Memory B cell (primary cell): ENCODE measurements around the gene METTL21C.

Experiments used
- ATAC-seq: fragments of 150-1000 bp; cut with Tn5 transposase; 2 replicates; pipeline ENCODE4 v1.10.0; 2021; ENCODE audit warnings: low read depth, mild to moderate bottlenecking, moderate library complexity
- DNase-seq, 2 donors: peaks; one replicate each; pipeline ENCODE4 v3.0.0; 2022; ENCODE audit warnings: low spot score in 2 of 2
- H3K27ac Mint-ChIP-seq: one replicate; pipeline ENCODE4 v1.8.0; 2022; ENCODE audit warnings: mild to moderate bottlenecking, moderate library complexity, mixed read lengths
- H3K27me3 Mint-ChIP-seq: one replicate; pipeline ENCODE4 v1.8.0; 2022; ENCODE audit warnings: mixed read lengths
- H3K36me3 Mint-ChIP-seq: one replicate; pipeline ENCODE4 v1.8.0; 2022; ENCODE audit warnings: mild to moderate bottlenecking, mixed read lengths
- H3K4me1 Mint-ChIP-seq: one replicate; pipeline ENCODE4 v1.8.0; 2022; ENCODE audit warnings: mixed read lengths
- H3K4me3 Mint-ChIP-seq: one replicate; pipeline ENCODE4 v1.8.0; 2022; ENCODE audit warnings: mild to moderate bottlenecking, moderate library complexity, mixed read lengths
- H3K9me3 Mint-ChIP-seq: one replicate; pipeline ENCODE4 v1.8.0; 2022; ENCODE audit warnings: mixed read lengths

METTL21C gene

DNA sequence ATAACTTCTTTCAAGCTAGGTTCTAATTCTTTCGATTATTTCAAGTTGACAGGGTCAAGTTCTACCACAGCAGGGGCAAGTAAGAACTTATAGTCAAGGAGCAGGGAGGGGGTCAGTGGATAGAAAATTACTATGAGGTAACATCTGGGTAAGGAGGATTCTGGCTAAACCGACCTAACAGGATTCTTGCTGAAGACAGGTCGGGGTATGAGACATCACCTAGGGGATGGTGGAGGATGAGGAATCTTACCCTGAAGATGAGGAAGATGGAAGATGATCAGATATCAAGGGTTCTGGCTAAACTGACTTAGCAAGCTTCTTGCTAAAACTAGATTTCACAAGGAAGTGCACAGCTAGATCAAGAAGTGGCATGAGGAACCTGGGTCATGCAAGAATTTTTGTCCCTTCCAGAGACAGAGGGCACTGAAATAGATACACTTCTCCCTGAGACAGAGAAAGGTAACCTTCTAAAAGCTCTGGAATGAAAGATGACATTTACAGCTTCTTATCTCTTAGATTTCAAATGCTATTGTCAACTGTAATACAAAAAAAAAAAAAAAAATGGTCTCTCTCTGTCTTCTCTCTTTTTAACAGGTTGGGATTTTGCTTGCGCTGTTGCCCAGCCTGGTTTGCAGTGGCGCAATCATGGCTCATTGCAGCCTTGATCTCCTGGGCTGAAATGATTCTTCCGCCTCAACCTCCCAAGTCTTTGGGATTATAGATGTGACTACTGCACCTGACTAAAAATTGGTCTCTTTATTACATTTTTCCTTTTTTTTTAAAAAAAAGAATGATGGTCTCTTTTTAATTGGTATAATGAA, 9.6 kb upstream of the METTL21C start:
- Mint-ChIP-seq H3K27me3 (peaks cover 16% of the 10 kb centered on the region), H3K36me3 (no peaks in the 10 kb centered on the region), H3K4me1 (no peaks in the 10 kb centered on the region), H3K27ac (no peak overlapping the region), H3K9me3 (peaks cover 4% of the 10 kb centered on the region), H3K4me3 (no peak overlapping the region)
- no peak for DNase-seq
- ATAC-seq: no peak

DNA sequence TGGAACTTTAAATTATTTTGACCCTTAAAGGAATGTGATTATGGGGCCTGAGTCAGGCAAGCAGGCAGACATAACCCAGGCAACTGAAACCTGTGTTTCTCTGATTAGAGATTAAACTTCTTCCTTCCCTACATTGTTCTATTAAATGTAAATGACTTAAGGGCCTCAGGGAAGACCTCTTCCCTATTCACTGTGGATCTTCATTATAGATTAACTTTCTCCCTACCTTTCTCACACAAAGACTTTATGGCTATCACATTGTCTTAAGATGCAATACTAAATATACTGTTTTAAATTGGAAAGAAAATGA, 8.8 kb upstream of the METTL21C start:
- Mint-ChIP-seq H3K36me3 (no peaks in the 10 kb centered on the region), H3K9me3 (no peaks in the 10 kb centered on the region), H3K27ac (no peak overlapping the region), H3K4me1 (no peaks in the 10 kb centered on the region), H3K27me3 (peaks cover 14% of the 10 kb centered on the region), H3K4me3 (no peak overlapping the region)
- DNase-seq (no peak), ATAC-seq (no peak)

DNA sequence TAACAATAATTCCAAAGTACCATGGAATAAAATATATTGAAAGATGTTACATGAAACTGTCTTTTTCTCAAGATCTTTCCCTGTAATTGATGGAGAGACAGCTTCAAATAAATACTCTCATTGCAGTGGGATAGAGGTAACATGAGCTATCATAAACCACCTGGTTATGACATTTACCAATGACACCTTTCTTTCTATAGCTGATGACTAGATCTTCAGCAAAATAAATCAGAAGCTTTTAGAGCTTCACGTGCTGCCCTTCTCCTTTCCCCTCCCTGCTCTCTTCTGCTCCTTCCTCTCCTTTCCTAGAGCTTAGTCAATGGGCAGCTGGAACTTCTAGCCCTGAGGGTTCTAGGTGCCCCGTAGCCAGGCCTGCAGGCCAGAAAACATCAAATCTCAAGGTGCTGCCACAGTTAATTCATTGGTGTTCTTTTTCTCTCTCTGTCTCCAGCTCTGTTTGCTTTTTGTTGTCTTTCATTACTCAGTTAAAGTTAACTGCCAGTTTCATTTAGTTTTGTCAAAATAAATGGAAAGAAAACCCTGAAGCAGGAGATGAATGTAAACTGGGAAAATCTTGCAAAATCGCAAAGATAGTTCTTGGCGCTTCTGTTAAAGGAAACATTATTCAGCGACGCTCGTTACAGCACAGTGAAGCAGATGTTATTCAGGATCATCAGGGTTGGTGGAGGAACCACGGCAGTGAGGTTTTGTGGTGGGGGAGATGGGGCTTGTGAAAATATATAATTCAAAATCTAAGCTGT, 8.3 kb upstream of the METTL21C start:
- Mint-ChIP-seq H3K4me1 (no peaks in the 10 kb centered on the region), H3K27me3 (peaks cover 17% of the 10 kb centered on the region), H3K4me3 (no peak overlapping the region), H3K36me3 (no peaks in the 10 kb centered on the region), H3K27ac (no peak overlapping the region), H3K9me3 (peaks cover 4% of the 10 kb centered on the region)
- ATAC-seq (no peak), DNase-seq (no peak)

DNA sequence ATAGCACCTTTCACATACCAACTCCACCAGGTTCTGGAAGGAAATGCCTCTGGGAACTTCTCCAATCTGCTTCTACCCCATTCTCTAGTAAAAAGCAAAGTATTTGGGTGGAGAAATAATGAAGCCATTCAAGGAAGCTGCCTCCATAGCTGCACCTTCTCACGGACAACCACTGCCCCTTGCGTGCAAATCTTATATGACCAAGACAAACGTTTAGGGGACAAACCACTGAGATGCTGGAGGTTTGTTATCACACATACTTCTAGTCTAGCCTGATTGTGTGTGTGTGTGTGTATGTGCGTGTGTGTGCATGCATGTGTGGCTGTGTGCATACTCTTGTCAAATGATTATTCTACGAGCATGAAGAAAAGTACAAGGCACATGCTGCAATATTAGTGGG, 6.5 kb upstream of the METTL21C start:
- ATAC-seq: no peak
- Mint-ChIP-seq H3K27ac (no peak overlapping the region), H3K27me3 (peaks cover 17% of the 10 kb centered on the region), H3K9me3 (peaks cover 4% of the 10 kb centered on the region), H3K4me1 (no peaks in the 10 kb centered on the region), H3K4me3 (no peak overlapping the region), H3K36me3 (no peaks in the 10 kb centered on the region)
- no peak for DNase-seq

DNA sequence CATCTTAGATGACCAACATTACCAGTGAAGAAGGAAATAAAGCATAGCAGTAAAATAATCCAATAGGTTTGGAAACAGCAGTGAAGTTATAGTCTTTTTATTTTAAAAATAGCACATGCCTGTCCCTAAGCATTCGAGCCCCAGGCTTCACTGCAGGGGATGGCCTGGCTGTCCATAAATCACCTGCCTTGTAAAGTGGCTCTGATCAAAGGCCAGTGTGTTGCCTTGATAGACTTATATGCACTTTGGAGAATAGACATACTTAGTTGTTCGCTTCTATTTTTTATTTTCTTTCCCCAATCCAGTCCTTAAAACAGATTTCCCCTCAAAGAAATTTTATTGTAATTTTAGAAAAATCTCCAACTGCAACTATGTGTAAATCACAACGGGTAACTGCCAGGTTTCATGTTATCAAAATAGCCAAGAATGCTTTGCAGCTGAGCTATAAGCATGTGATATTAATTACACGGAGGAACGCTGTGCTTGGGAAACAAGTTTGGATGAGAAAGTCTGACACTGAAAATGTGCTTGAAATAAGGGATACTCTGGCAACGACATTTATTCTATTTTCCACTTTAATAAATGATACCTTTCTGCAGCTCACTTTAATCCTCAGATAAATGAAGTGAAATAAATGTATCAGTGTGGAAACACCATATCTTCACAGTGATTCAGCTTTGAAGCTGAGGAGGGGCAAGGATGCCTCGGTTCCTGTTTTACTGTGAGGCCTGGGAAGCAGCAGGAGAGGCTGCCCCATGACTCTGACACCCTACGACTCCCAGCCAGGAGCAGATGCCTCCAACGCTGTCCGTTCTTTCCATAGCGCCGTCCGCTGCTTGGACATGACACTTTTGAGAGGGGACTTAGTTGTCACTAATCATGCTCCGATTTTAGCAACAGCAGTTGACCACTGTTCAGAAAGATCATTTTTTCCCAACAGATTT, 5.5 kb upstream of the METTL21C start:
- peaks cover 4% of the 10 kb centered on the region for H3K9me3 Mint-ChIP-seq
- ATAC-seq: no peak
- peaks cover 19% of the 10 kb centered on the region for H3K27me3 Mint-ChIP-seq
- H3K4me1 Mint-ChIP-seq: no peaks in the 10 kb centered on the region
- H3K27ac Mint-ChIP-seq: no peak overlapping the region
- no peak overlapping the region for H3K4me3 Mint-ChIP-seq
- H3K36me3 Mint-ChIP-seq: no peaks in the 10 kb centered on the region
- no peak for DNase-seq

DNA sequence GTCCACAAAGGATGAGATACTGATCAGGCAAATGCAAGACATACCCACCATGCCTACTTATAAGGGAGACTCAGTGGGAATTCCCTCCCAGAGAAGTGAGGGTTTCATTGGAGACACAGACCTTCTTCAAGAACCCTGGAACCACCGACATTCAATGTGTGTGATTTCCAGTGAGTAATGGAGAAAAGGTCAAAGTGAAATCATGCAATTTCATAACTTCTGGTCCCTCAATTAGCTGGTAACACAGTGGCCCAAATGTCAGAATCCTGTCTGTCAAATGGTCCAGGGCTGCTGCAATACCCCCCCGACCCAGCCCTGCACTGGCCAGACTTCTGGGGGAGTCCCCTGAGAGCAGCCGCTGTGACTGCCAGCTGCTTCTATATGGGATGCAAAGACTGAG, 4.7 kb upstream of the METTL21C start:
- H3K4me3 Mint-ChIP-seq: no peak overlapping the region

DNA sequence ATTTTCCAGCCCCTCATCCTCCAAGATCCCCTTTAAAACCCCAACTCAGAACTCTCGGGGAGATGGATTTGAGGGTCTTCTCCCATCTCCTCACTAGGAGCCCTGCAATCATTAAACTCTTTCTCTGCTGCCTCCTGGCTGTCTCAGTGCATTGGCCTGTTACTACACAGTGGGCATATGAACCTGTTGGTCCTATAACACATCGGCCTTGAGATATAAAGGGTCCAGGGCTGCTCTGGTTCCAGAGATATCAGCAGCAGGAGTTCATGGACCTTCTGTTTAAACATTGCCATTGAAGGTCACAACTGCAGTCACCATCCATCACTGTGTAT, 3.8 kb upstream of the METTL21C start:
- Mint-ChIP-seq H3K4me1 (no peaks in the 10 kb centered on the region), H3K4me3 (no peak overlapping the region), H3K27me3 (peaks cover 23% of the 10 kb centered on the region), H3K36me3 (no peaks in the 10 kb centered on the region), H3K9me3 (peaks cover 4% of the 10 kb centered on the region), H3K27ac (no peak overlapping the region)
- ATAC-seq: no peak
- DNase-seq: no peak

More for the DNA sequence above, 4.7 kb upstream of the METTL21C start:
- H3K27ac Mint-ChIP-seq: no peak overlapping the region
- ATAC-seq: no peak
- H3K36me3 Mint-ChIP-seq: no peaks in the 10 kb centered on the region
- H3K27me3 Mint-ChIP-seq: peaks cover 22% of the 10 kb centered on the region
- peaks cover 4% of the 10 kb centered on the region for H3K9me3 Mint-ChIP-seq
- no peak for DNase-seq
- H3K4me1 Mint-ChIP-seq: no peaks in the 10 kb centered on the region

DNA sequence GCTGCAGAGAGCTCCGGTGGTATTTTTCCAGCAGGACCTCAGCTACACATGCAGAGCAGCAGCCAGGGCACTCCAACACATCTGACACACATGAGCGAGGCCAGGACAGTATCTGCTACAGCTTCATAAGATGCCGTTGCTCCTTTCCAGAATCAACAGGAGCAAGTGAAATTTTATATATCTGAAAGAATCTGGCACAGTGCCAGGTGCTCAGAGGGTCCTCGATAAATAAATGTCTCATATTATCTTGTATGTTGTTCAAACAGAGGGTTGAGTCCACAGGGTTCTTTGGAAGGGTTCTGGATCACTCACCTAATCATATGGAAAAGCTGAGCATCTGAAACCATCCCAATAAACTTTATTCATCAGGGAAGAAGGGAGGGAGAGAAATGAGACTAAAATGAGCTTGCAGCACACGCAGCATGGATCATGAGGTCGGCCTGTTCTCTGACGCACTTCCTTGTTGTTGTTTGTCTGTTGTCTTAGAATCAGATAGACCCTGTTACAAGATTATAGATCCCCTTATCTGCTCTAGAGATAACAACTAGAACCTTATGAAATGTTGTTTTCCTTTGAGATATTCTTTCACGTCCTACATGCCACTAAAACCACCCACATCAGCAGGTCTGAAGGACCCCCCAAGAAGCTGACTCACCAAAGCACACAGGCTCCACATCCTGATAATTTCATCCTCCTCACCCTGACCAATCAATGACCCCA, 3.2 kb upstream of the METTL21C start:
- H3K4me1 Mint-ChIP-seq: no peaks in the 10 kb centered on the region
- DNase-seq (no peak), ATAC-seq (no peak)
- H3K27ac Mint-ChIP-seq: no peak overlapping the region
- peaks cover 4% of the 10 kb centered on the region for H3K9me3 Mint-ChIP-seq
- no peaks in the 10 kb centered on the region for H3K36me3 Mint-ChIP-seq
- H3K4me3 Mint-ChIP-seq: no peak overlapping the region
- peaks cover 23% of the 10 kb centered on the region for H3K27me3 Mint-ChIP-seq

DNA sequence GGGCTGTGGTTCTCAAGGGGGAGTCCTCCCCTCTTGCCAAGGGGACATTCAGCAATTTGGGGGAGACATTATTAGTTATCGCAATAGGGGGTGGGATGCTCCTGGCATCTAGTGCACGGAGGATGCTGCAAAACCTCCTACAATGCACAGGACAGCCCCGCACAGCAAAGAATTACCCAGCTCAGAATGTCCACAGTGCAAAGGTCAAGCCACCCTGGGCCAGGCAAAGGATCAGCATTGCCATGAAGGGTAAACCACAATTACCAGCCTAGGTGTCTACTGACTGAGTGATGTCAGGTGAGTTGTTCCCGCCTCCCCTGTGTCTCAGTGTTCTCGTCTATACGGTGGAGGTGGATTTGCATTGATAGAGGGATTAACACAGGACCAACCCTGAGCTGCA, 2.4 kb upstream of the METTL21C start:
- H3K9me3 Mint-ChIP-seq: peaks cover 4% of the 10 kb centered on the region
- no peaks in the 10 kb centered on the region for H3K36me3 Mint-ChIP-seq
- no peak overlapping the region for H3K27ac Mint-ChIP-seq
- ATAC-seq (no peak), DNase-seq (no peak)
- H3K4me1 Mint-ChIP-seq: no peaks in the 10 kb centered on the region
- no peak overlapping the region for H3K4me3 Mint-ChIP-seq
- H3K27me3 Mint-ChIP-seq: peaks cover 24% of the 10 kb centered on the region

DNA sequence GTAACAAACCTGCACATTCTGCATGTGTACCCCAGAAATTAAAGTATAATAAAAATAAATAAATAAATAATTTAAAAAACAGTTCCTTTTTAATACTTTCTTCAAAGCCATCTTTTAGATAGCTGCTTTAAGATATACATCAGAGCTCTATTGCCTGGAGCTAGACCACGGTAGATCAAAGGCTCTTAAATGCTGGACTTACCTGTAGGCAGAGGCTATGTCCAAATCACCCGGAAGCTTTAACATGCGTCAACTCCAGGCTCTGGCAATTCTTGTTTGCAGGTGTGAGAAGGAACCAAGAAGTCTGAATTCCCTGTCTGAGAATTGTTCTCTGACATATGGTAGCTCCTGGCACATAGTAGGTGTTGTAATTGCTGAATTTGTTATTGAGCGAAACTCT, 1.6 kb upstream of the METTL21C start:
- Mint-ChIP-seq H3K4me1 (no peaks in the 10 kb centered on the region), H3K4me3 (no peak overlapping the region), H3K9me3 (peaks cover 4% of the 10 kb centered on the region), H3K27ac (no peak overlapping the region), H3K36me3 (no peaks in the 10 kb centered on the region), H3K27me3 (peaks cover 26% of the 10 kb centered on the region)
- DNase-seq (no peak), ATAC-seq (no peak)

DNA sequence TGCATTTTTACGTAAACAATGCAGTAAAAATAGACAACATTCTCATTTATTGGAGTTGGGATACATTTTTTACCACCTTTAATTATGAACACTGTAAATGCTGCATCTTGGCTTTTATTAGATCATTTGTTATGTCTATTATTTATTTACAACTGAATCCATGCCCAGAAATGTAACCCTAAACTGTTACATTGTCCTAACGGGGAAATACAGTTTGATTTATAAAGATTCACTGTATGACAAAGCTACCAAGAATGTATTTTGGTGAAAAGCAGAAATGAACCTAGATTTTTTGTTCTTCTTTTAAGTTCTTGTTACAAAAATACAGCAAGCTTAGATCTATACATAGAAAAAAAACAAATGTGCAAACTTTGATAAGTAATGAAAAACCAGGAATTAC, 1.1 kb downstream of the METTL21C start:
- Mint-ChIP-seq H3K36me3 (no peaks in the 10 kb centered on the region), H3K27me3 (peaks cover 29% of the 10 kb centered on the region), H3K4me1 (no peaks in the 10 kb centered on the region), H3K4me3 (no peak overlapping the region), H3K27ac (no peak overlapping the region), H3K9me3 (peaks cover 4% of the 10 kb centered on the region)
- no peak for DNase-seq
- no peak for ATAC-seq

DNA sequence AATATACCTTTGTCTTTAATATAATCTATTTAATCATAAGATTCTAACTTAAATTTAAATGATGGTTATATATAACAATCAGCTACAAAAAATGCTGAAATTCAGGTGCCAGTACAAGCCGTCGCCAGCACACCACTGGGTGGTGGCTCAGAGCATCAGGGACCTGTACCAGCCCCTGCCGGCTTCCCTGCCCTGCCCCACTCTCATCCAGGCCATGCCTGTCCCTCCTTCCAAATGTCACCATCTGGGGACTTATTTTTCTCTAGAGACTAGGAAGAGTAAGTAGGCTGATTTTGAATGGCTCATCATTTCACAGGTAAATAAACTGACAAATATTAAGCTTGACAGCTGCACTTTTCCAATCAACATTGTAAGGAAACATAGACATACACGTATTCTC, 1.6 kb downstream of the METTL21C start:
- H3K4me3 Mint-ChIP-seq: no peak overlapping the region
- DNase-seq (no peak), ATAC-seq (no peak)
- H3K27ac Mint-ChIP-seq: no peak overlapping the region
- no peaks in the 10 kb centered on the region for H3K4me1 Mint-ChIP-seq
- peaks cover 25% of the 10 kb centered on the region for H3K27me3 Mint-ChIP-seq
- no peaks in the 10 kb centered on the region for H3K9me3 Mint-ChIP-seq
- no peaks in the 10 kb centered on the region for H3K36me3 Mint-ChIP-seq

DNA sequence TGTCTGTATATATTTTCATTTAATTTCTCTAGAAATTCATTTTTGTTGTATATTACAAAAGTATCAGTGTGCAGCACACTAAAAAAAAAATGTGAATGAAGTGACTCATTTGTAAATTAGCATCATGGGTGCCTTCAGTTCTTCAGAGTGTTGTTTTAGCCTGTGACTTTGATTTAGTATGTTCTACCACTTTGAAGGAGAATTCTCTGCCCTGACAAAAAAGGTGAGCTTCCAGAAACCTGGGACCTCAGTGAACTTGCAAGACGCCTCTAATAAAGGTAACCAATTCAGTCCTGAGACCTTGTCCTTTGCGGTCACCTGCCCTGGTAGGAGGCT, 2.4 kb downstream of the METTL21C start:
- Mint-ChIP-seq H3K36me3 (no peaks in the 10 kb centered on the region), H3K27me3 (peaks cover 25% of the 10 kb centered on the region), H3K4me3 (no peak overlapping the region), H3K4me1 (no peaks in the 10 kb centered on the region), H3K9me3 (no peaks in the 10 kb centered on the region), H3K27ac (no peak overlapping the region)
- ATAC-seq (no peak), DNase-seq (no peak)

DNA sequence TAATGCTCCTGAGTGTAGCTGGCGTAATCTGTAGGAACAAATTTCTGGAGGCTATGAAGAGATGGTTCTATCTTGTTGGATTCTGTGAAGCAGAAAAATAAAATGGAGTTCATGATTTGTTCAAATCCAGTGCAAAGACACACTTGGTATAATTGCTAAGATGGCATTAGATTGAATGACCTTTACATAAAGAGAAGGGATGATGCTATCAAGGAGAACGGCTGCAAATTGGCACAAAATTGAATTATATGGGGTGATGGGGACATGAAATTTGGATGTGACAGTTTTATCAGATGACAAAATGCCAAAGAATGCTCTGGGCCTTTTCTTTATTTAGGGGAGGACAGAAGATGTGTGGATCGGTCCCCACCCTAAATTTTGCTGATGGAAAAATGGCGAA, 4.0 kb downstream of the METTL21C start:
- no peaks in the 10 kb centered on the region for H3K36me3 Mint-ChIP-seq
- no peak overlapping the region for H3K27ac Mint-ChIP-seq
- no peaks in the 10 kb centered on the region for H3K9me3 Mint-ChIP-seq
- no peak for ATAC-seq
- no peak overlapping the region for H3K4me3 Mint-ChIP-seq
- no peak for DNase-seq
- H3K27me3 Mint-ChIP-seq: peaks cover 18% of the 10 kb centered on the region
- H3K4me1 Mint-ChIP-seq: no peaks in the 10 kb centered on the region
